ENCODE measurements around the gene NBPF3.

NBPF3 gene

GRCh38 chr1:21494196-21494595 is 54.3 kb downstream of the NBPF3 start:
- DNase-seq (ENCODE audit: low read depth) = no peak

- no peak for DNase-seq (ENCODE audit: low read depth)
These were observed 55.4 kb downstream of the NBPF3 start for GRCh38 chr1:21495225-21495820.

- DNase-seq (ENCODE audit: low read depth) = no peak
These were observed 56.1 kb downstream of the NBPF3 start for GRCh38 chr1:21496063-21496462.

GRCh38 chr1:21496886-21497285 is 56.9 kb downstream of the NBPF3 start:
- DNase-seq (ENCODE audit: low read depth) = no peak

- DNase-seq (ENCODE audit: low read depth) = no peak
These were observed 57.6 kb downstream of the NBPF3 start for GRCh38 chr1:21497466-21498061.

GRCh38 chr1:21499283-21499950 is 59.5 kb downstream of the NBPF3 start:
- DNase-seq (ENCODE audit: low read depth) = no peak

- DNase-seq (ENCODE audit: low read depth) = no peak
These were observed 63.9 kb downstream of the NBPF3 start for GRCh38 chr1:21503706-21504377.

- no peak for DNase-seq (ENCODE audit: low read depth)
These were observed 66.9 kb downstream of the NBPF3 start for GRCh38 chr1:21506804-21507203.

- DNase-seq (ENCODE audit: low read depth) = no peak
These were observed 67.8 kb downstream of the NBPF3 start for GRCh38 chr1:21507511-21508270.

GRCh38 chr1:21508580-21509350 is 68.8 kb downstream of the NBPF3 start:
- peak; percentile 20 for DNase-seq (ENCODE audit: low read depth)

GRCh38 chr1:21509351-21510112 is 69.6 kb downstream of the NBPF3 start, which contains the start of gene ALPL:
TSS of gene ALPL (plus strand) at chr1:21509423. CDS start at chr1:21554082, 44,659 bp downstream.
- DNase-seq (ENCODE audit: low read depth) = no peak

GRCh38 chr1:21510113-21510493 is 70.2 kb downstream of the NBPF3 start:
- no peak for DNase-seq (ENCODE audit: low read depth)

- no peak for DNase-seq (ENCODE audit: low read depth)
These were observed 71.1 kb downstream of the NBPF3 start for GRCh38 chr1:21510885-21511578.

GRCh38 chr1:21511579-21512522 is 71.9 kb downstream of the NBPF3 start:
- no peak for DNase-seq (ENCODE audit: low read depth)

- DNase-seq (ENCODE audit: low read depth) = no peak
These were observed 74.3 kb downstream of the NBPF3 start for GRCh38 chr1:21514245-21514644.

GRCh38 chr1:21517161-21517589 is 77.2 kb downstream of the NBPF3 start:
- no peak for DNase-seq (ENCODE audit: low read depth)

GRCh38 chr1:21517660-21518480 is 77.9 kb downstream of the NBPF3 start:
- DNase-seq (ENCODE audit: low read depth) = no peak

Measured in stimulated activated CD8-positive, alpha-beta memory T cell treated with anti-CD3 and anti-CD28 coated beads, Interleukin-12 subunit alpha, Interleukin-12 subunit beta, amount 100 ng/mL, for 1 hour (primary cell).